Ovary (tissue), 3 donors: ENCODE results near the gene ATXN10.

Experiments
- POLR2A ChIP-seq: fragments of 450-650 bp; IDR thresholded peaks from one replicate; pipeline ENCODE4 v1.6.1; 2017; ENCODE audit warnings: antibody characterized with exemption, mild to moderate bottlenecking, moderate library complexity
- TF ChIP-seq, protein P1 (sequence below), 3 donors: fragments of 450-650 bp in 2 of 3; fragments of 200-600 bp in 1 of 3; IDR thresholded peaks; one replicate each; pipeline versions ENCODE4 v1.5.1 to v1.8.0; 2016 to 2022; ENCODE audit warnings: antibody characterized with exemption in 3 of 3, mild to moderate bottlenecking in 1 of 3
- donor health status: DM: no; HTN: no; CAD: no.

DNA sequence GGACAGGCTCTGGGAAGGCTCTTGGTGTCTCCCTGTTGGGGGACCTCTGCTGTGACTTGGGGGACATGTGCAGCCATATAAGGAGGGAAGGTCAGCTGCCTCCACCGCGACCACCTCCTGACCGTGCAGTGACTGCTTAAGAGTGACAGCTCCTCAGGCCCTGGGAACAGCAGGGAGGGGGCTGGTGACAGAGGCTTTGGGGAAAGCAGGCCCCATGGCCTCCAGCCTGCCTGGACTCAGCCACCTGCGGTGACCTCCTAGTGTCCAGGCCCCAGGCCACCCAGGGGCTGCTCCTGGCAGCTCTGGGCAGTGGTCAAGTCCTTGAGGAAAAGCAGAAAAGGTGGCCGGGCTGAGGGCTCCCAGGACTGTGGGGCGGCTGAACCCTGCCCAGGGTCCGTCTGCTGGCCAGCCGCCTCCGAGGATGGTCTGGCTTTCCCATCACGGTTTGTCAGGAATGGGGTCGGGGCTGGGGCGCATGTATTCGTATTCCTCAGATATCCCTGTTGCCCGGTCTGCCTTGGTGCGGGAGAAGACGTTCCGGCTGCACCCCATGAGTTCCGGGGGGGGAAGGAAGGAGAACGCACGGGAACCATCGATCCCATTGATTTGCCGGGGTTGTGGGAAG, 208.6 kb downstream of the ATXN10 start:
- TF ChIP-seq, protein P1, sequence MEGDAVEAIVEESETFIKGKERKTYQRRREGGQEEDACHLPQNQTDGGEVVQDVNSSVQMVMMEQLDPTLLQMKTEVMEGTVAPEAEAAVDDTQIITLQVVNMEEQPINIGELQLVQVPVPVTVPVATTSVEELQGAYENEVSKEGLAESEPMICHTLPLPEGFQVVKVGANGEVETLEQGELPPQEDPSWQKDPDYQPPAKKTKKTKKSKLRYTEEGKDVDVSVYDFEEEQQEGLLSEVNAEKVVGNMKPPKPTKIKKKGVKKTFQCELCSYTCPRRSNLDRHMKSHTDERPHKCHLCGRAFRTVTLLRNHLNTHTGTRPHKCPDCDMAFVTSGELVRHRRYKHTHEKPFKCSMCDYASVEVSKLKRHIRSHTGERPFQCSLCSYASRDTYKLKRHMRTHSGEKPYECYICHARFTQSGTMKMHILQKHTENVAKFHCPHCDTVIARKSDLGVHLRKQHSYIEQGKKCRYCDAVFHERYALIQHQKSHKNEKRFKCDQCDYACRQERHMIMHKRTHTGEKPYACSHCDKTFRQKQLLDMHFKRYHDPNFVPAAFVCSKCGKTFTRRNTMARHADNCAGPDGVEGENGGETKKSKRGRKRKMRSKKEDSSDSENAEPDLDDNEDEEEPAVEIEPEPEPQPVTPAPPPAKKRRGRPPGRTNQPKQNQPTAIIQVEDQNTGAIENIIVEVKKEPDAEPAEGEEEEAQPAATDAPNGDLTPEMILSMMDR (IDR thresholded peaks at IDR 0.05), result no peak
- TF ChIP-seq POLR2A, result no peak
